GM21360 (cell line): Measurements from ENCODE around the gene TMEM108.
A peak's percentile ranks its signal among the peaks of the same experiment; 100 is the strongest.

Experiments
- ATAC-seq: cut with Tn5 transposase; IDR thresholded peaks from one replicate; pipeline ENCODE4 v1.9.1; 2021; ENCODE audit warnings: mild to moderate bottlenecking, moderate library complexity; ENCODE audit not compliant: unreplicated experiment

The TMEM108 gene

GRCh38 chr3:133377396-133377795, 339.2 kb downstream of the TMEM108 start:
- no peak for ATAC-seq

GRCh38 chr3:133379926-133380325, 341.7 kb downstream of the TMEM108 start:
- no peak for ATAC-seq

- no peak for ATAC-seq
These were observed 342.5 kb downstream of the TMEM108 start for GRCh38 chr3:133380481-133381225.

GRCh38 chr3:133381346-133382109, 343.3 kb downstream of the TMEM108 start:
- no peak for ATAC-seq

GRCh38 chr3:133383175-133383574, 345.0 kb downstream of the TMEM108 start:
- ATAC-seq: no peak

GRCh38 chr3:133383741-133384140, 345.6 kb downstream of the TMEM108 start:
- ATAC-seq: no peak

- peak; percentile 80 for ATAC-seq
These were observed 346.3 kb downstream of the TMEM108 start for GRCh38 chr3:133384331-133385027.

GRCh38 chr3:133386876-133387275, 348.7 kb downstream of the TMEM108 start:
- ATAC-seq: no peak

GRCh38 chr3:133387341-133387740, 349.1 kb downstream of the TMEM108 start:
- no peak for ATAC-seq

- ATAC-seq: no peak
These were observed 350.7 kb downstream of the TMEM108 start for GRCh38 chr3:133388696-133389395.

- no peak for ATAC-seq
These were observed 352.5 kb downstream of the TMEM108 start for GRCh38 chr3:133390715-133391114.

GRCh38 chr3:133393204-133393603, 355.0 kb downstream of the TMEM108 start:
- ATAC-seq: no peak

GRCh38 chr3:133393691-133394474, 355.7 kb downstream of the TMEM108 start:
- ATAC-seq: no peak

- no peak for ATAC-seq
These were observed 356.5 kb downstream of the TMEM108 start for GRCh38 chr3:133394561-133395311.

GRCh38 chr3:133396906-133397305, 358.7 kb downstream of the TMEM108 start:
- ATAC-seq: no peak

GRCh38 chr3:133400006-133400515, 361.9 kb downstream of the TMEM108 start, which contains the start of gene BFSP2:
Gene BFSP2 (plus strand): TSS chr3:133400056. CDS start chr3:133400084, 28 bp downstream.
- ATAC-seq: no peak

GRCh38 chr3:133401374-133402135, 363.4 kb downstream of the TMEM108 start:
- ATAC-seq: no peak

- ATAC-seq: no peak
These were observed 366.7 kb downstream of the TMEM108 start for GRCh38 chr3:133404920-133405319.
